Measurements from ENCODE around the gene TMEM100.

The TMEM100 gene

GRCh38 chr17:55722742-55723487 is at the start of gene TMEM100:
TMEM100 (minus strand) TSS chr17:55722864; CDS start chr17:55721070, 1,794 bp downstream.
- FAIRE-seq: peak; percentile 65

DNA sequence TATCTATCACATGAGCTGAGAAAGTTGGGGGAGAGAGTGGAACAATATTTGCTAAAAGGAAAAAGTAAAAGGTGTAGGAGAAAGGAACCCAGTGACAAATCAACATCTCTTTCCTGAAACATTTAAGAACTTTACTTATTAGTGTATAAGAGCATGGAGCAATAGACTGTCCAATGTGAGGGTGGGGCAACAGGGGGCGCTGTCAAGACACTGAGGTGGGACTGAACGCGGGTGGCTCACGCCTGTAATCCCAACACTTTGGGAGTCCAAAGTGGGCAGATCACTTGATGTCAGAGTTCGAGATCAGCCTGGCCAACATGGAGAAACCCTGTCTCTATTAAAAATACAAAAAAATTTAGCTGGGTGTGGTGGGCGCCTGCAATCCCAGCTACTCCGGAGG is 49.4 kb upstream of the TMEM100 start:
- FAIRE-seq: no peak

DNA sequence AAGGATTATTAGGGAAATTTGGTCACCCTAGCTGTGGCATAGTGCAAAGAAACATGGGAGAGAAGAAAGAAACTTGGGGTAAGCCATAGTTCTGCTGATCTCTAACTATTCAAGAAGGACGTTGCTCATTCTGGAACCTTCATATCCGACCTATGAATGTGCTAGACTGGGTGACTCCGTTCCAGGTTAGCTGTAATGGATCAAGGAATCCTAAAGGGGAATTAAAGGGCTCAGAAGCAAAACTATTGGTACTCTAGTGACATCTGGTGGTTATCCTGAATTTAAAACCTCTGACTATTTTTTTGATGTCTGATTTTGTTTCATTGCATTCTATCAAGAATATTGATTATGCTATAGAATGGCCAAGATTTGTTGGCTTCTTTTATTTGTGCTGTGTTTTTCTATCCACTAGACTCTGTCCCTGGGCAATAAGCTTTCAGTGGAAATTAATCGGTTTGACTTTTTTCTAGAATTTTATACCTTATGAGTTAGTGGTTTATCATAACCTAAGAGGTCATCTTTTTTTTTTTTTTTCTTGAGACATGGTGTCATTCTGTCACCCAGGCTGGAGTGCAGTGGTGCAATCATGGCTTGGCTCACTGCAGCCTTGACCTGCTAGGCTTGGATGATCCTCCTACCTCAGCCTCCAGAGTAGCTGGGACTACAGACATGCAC is 47.7 kb upstream of the TMEM100 start:
- FAIRE-seq: peak; percentile 58

DNA sequence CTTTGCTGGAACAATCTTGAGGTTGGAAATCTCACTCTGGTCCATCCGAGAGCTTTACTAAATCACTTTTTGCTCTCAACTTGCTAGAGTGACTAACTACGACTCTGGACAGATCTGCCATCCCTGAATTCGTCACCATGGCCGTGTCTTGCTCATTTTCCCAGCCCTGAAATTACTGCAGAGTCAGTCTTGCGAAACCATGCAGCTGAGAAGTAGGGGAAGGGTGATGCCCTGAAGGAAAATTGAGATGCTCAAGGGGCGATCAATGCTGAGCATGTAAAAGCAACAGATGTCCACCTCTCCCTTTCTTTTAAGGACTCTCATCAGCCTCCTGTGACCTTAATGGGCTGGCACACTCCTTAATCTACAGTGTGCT is 46.9 kb upstream of the TMEM100 start:
- FAIRE-seq: no peak

DNA sequence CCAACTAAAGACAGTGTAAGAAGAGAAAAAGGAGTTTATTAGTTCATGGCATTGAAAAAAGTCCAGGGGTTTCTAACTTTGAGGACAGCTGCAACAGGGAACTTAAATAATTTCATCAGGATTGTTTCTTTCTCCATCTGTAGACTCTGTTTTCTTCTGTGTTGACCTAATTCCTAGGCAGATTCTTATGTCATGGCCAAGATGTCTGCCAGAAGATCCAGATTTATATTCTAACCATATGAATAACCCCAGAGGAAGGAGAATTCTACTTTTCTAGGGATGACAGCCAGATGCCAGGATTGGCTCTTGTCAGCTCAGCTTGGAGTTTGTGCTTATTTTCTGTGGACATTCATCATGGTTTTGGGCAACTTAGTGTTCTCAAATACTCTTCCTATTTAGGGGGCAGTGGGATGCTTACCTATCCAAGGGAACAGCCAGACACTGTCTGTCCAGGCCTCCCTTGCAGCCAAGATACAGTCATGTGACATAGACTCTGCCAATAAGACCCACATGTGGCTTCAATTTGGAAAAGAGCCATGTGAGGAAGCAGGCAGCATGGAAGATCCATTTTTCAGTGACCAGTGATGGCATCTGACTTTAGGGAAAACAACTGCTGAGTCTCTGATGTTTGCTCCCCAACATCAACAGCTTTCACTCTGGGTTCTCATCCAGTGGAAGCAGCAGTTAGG is 46.4 kb upstream of the TMEM100 start:
- no peak for FAIRE-seq

GRCh38 chr17:55765472-55765871 is 42.8 kb upstream of the TMEM100 start:
- no peak for FAIRE-seq

DNA sequence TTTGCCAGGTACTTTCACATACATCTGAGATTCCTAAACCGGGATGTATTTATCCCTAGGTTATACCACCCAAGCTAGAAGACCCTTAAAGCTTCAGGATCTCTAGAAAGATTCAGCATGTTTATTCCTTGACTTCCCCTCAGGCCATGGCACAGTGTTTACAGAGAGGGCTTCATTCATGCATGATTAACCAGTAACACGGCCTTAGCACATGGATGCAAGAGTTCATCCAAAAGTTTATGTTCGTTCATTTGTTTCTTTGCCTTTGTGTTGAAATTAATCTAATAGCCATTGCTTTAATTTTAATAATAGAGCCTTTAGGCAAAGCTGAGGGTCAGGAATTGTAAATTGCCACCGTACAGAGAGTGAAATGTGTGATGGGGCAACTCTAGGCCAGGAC is 41.9 kb upstream of the TMEM100 start:
- no peak for FAIRE-seq

GRCh38 chr17:55763856-55764255 is 41.2 kb upstream of the TMEM100 start:
- FAIRE-seq: no peak

GRCh38 chr17:55762086-55762858 is 39.6 kb upstream of the TMEM100 start:
- no peak for FAIRE-seq

DNA sequence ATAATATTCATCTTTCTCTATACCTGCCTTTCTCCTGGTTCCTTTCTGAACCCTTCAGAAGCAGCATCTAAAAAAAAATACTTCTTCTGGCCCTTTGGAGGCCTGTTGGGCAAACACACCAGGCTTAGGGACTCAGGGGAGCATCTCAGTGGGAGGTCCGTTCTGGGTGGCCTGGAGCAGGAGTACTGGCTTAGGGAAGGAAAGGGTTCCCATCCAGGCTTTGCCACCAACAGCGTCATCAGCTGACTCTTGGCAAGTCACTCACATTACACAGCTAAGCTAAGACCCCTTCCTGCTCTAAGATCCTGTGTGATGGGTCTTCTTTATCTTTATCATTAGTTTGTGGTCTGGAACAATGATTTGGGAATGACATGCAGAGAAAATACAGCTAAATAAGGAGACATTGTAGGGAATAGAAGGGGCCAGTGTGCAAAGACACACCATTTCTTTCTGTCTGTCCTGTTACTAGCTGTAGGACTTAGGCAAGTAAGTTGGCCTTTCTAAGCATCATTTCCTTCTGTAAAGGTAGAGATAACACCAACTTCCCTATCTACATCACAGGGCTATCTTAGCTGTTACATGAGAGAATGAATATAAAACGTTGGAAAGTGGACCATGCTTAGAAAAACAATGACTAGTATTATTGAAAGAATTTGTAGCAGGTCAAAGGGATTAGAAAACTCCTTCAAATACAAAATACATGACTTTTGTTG is 38.1 kb upstream of the TMEM100 start:
- no peak for FAIRE-seq

- no peak for FAIRE-seq
Measured at GRCh38 chr17:55758171-55758570, 35.5 kb upstream of the TMEM100 start.

- FAIRE-seq: no peak
Measured at GRCh38 chr17:55757659-55758058, 35.0 kb upstream of the TMEM100 start.

- FAIRE-seq: no peak
Measured at GRCh38 chr17:55756689-55757088, 34.0 kb upstream of the TMEM100 start.

GRCh38 chr17:55751720-55752250 is 29.1 kb upstream of the TMEM100 start:
- FAIRE-seq: no peak

DNA sequence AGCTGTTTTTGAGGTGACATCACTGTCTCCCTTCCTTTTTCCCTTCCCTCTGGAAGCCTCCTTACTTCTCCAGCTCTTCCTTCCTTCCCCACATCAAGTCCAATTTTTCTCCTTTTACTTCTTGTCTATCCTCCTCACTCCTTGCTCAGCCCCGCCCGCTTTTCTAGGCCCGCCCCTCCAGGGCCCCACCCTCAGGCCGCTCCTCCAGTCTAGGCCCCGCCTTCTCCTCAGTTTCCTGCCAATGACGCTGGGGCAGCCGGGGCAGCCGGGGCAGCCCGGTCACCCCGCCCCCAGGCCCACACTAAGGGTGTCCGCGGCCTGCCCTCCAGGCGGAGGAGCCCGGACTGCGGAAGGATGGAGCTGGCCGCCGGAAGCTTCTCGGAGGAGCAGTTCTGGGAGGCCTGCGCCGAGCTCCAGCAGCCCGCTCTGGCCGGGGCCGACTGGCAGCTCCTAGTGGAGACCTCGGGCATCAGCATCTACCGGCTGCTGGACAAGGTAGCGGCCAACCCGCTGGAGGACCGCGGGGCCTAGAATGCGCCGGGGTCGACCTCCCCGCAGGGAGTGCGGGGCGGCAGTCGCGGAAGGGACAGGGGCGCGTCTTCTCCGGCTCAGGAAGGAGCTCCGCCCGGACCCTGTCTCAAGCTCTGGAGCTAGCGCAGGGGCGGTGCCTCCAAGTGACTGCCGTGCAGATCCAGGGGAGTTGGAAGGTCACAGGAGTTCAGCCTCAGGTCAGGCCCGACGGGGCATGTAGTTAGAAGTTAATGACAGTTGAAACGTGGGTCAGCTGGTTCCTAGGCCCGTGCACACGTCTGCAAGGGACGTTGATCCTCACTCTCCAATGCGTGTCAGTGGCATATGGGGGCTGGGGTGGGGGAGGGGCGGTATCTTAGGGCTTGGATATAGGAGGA is 28.3 kb upstream of the TMEM100 start, which contains the start of gene PCTP:
Gene PCTP, plus strand, starts transcription at position 302 of the 908 bp plus-strand sequence. Its CDS starts 53 bp downstream, at position 355.
- peak; percentile 71 for FAIRE-seq

DNA sequence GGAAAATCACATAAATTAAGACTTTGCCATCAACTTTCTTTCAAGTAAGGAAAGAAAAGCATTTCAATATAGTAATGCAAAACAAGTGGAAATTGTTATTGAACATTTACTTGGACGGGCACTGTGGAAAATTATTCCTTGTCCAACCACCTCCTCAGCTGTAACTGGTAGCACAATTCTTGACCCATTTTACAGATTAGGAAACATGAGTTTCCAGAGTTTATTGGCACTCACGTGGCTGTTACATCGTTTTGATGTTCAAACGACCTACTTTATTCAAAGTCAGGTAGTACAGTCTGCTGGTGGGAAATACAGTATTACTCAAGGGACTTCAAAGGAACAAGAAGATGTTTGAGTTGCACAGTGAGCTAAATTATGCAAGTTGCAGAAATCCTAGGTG is 27.3 kb upstream of the TMEM100 start:
- FAIRE-seq: no peak

- FAIRE-seq: no peak
Measured at GRCh38 chr17:55748841-55749240, 26.2 kb upstream of the TMEM100 start.

DNA sequence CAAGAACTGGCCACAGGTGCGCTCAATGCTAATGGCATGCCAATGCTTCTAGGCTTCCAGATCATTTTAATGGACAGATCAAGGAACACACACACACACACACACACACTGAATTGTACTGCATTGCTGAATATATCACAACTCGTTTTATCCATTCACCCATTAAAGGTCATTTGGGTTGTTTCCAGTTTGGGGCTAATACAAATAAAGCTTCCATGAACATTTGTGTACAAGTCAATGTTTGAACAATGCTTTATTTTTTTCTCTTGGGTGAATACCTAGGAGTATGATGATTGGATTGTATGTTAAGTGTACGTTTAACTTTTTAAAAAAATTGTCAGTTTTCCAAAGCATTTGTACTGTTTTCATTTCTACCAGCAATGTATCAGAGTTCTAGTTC is 24.5 kb upstream of the TMEM100 start:
- FAIRE-seq: no peak

- no peak for FAIRE-seq
Measured at GRCh38 chr17:55746466-55746865, 23.8 kb upstream of the TMEM100 start.

- no peak for FAIRE-seq
Measured at GRCh38 chr17:55745258-55745657, 22.6 kb upstream of the TMEM100 start.

- no peak for FAIRE-seq
Measured at GRCh38 chr17:55743103-55743679, 20.5 kb upstream of the TMEM100 start.
